Smooth muscle cell (in vitro differentiated cells): ENCODE results near the gene ADRA1B. TPM values are rescaled to one million over a fixed set of nuclear protein-coding genes. Genes with fewer than 3 reads are reported as not detected.

Experiments
- DNase-seq: peaks from one replicate; lab custom pipeline; 2025; ENCODE audit not compliant: unreplicated experiment; lab: John Stamatoyannopoulos, UW
- H2AFZ ChIP-seq: fragments of 200-600 bp; sonication (generic); 2 replicates; pipeline ENCODE4 v1.6.0; 2016; ENCODE audit warnings: antibody characterized with exemption, low read depth, mild to moderate bottlenecking
- H3F3A ChIP-seq: fragments of 200-600 bp; sonication (generic); 2 replicates; pipeline ENCODE4 v1.6.0; 2017; ENCODE audit warnings: antibody characterized with exemption, low read depth
- H3K27ac ChIP-seq: fragments of 200-600 bp; sonication (generic); 2 replicates; pipeline ENCODE4 v1.5.1; 2016; ENCODE audit warnings: low read depth, mild to moderate bottlenecking
- H3K27me3 ChIP-seq: fragments of 200-600 bp; sonication (generic); 2 replicates; pipeline ENCODE4 v1.6.1; 2016; ENCODE audit warnings: low read depth, mild to moderate bottlenecking
- H3K36me3 ChIP-seq: fragments of 200-600 bp; sonication (generic); 2 replicates; pipeline ENCODE4 v1.5.1; 2016; ENCODE audit warnings: low read depth
- H3K4me1 ChIP-seq: fragments of 200-600 bp; sonication (generic); 2 replicates; pipeline ENCODE4 v1.5.1; 2016; ENCODE audit warnings: low read depth
- H3K4me2 ChIP-seq: fragments of 200-600 bp; sonication (generic); 2 replicates; pipeline ENCODE4 v1.6.0; 2016; ENCODE audit warnings: mild to moderate bottlenecking
- H3K4me3 ChIP-seq: fragments of 200-600 bp; sonication (generic); 2 replicates; pipeline ENCODE4 v1.5.1; 2016; ENCODE audit warnings: mild to moderate bottlenecking
- H3K79me2 ChIP-seq: fragments of 200-600 bp; sonication (generic); 2 replicates; pipeline ENCODE4 v1.6.0; 2016; ENCODE audit warnings: low read depth, mild to moderate bottlenecking
- H3K9ac ChIP-seq: fragments of 200-600 bp; sonication (generic); 2 replicates; pipeline ENCODE4 v1.6.0; 2016; ENCODE audit warnings: low read depth
- H3K9me3 ChIP-seq: fragments of 200-600 bp; sonication (generic); replicated peaks from 2 replicates; pipeline ENCODE4 v1.5.1; 2016; ENCODE audit warnings: low read depth
- H4K20me1 ChIP-seq: fragments of 200-600 bp; sonication (generic); 2 replicates; pipeline ENCODE4 v1.6.0; 2016; ENCODE audit warnings: low read depth
- CTCF ChIP-seq: fragments of 200-600 bp; sonication (generic); IDR thresholded peaks from 2 replicates; pipeline ENCODE4 v1.5.1; 2017; ENCODE audit warnings: borderline replicate concordance, mild to moderate bottlenecking, antibody characterized with exemption; ENCODE audit not compliant: insufficient read depth, poor library complexity, severe bottlenecking
- WGBS: methylation state at CpG from one replicate; pipeline ENCODE4 v1.1.7; 2016; ENCODE audit warnings: low lambda C conversion rate; 5-methylcytosine and 5-hydroxymethylcytosine counted together
- polyA plus RNA-seq: library from polyadenylated mRNA; unstranded; fragments of >200 nt; fragmentation: Nextera tagmentation; extraction: Ambion mirVana; gene quantifications from 2 replicates; pipeline ENCODE4 v1.2.1, GENCODE V29; 2016
- total RNA-seq: library from RNA; depleted of rRNA; stranded (reverse); fragments of >200 nt; gene quantifications from 2 replicates; pipeline ENCODE4 v1.2.3, GENCODE V29; 2014

Gene ADRA1B
- total and polyA plus RNA-seq, 2 experiments from 2014 or later: 0.34 to 0.36 TPM

- H2AFZ ChIP-seq: no peak overlapping the region
- TF ChIP-seq CTCF: no peak
- WGBS: 94% methylated on average over 2 of the region's 2 CpGs
Observed at GRCh38 chr5:159881967-159882366, 34.3 kb upstream of the ADRA1B start.

GRCh38 chr5:159883522-159883950, 32.7 kb upstream of the ADRA1B start:
- no peaks in the 10 kb centered on the region for H3K36me3 ChIP-seq
- H3K9me3 ChIP-seq: no peaks in the 10 kb centered on the region
- no peaks in the 10 kb centered on the region for H3F3A ChIP-seq
- no peak overlapping the region for H3K4me2 ChIP-seq
- no peak overlapping the region for H3K4me3 ChIP-seq
- TF ChIP-seq CTCF: no peak
- no peak overlapping the region for H2AFZ ChIP-seq
- no peaks in the 10 kb centered on the region for H4K20me1 ChIP-seq
- peaks cover 20% of the 10 kb centered on the region for H3K27me3 ChIP-seq
- DNase-seq: no peak
- peaks cover 7% of the 10 kb centered on the region for H3K4me1 ChIP-seq
- H3K27ac ChIP-seq: no peak overlapping the region
- H3K79me2 ChIP-seq: no peaks in the 10 kb centered on the region
- no peak overlapping the region for H3K9ac ChIP-seq

More at GRCh38 chr5:159881967-159882366, 34.3 kb upstream of the ADRA1B start:
- Histone ChIP-seq H3K79me2 (no peaks in the 10 kb centered on the region), H3K9ac (no peak overlapping the region), H3K36me3 (no peaks in the 10 kb centered on the region), H3K4me3 (no peak overlapping the region), H3K9me3 (no peaks in the 10 kb centered on the region), H4K20me1 (no peaks in the 10 kb centered on the region), H3K27me3 (peaks cover 17% of the 10 kb centered on the region), H3K4me2 (no peak overlapping the region), H3F3A (no peaks in the 10 kb centered on the region), H3K27ac (no peak overlapping the region), H3K4me1 (peaks cover 9% of the 10 kb centered on the region)
- no peak for DNase-seq

GRCh38 chr5:159884917-159885620, 31.2 kb upstream of the ADRA1B start:
- Histone ChIP-seq H3K4me1 (no peaks in the 10 kb centered on the region), H3K36me3 (no peaks in the 10 kb centered on the region), H3K9me3 (no peaks in the 10 kb centered on the region), H3K27ac (no peak overlapping the region), H3K4me2 (no peak overlapping the region), H4K20me1 (no peaks in the 10 kb centered on the region), H2AFZ (no peak overlapping the region), H3K79me2 (no peaks in the 10 kb centered on the region), H3F3A (no peaks in the 10 kb centered on the region), H3K27me3 (peaks cover 30% of the 10 kb centered on the region), H3K9ac (no peak overlapping the region), H3K4me3 (no peak overlapping the region)
- TF ChIP-seq CTCF: no peak
- DNase-seq: no peak

GRCh38 chr5:159886296-159886695, 30.0 kb upstream of the ADRA1B start:
- Histone ChIP-seq H3K4me3 (no peak overlapping the region), H3K27ac (no peak overlapping the region), H3K4me1 (no peaks in the 10 kb centered on the region), H3K4me2 (no peak overlapping the region), H3K9me3 (no peaks in the 10 kb centered on the region), H3K27me3 (peaks cover 30% of the 10 kb centered on the region), H3F3A (no peaks in the 10 kb centered on the region), H3K79me2 (no peaks in the 10 kb centered on the region), H2AFZ (no peak overlapping the region), H4K20me1 (no peaks in the 10 kb centered on the region), H3K36me3 (no peaks in the 10 kb centered on the region), H3K9ac (no peak overlapping the region)
- no peak for TF ChIP-seq CTCF
- no peak for DNase-seq
- 89% methylated on average over 1 of the region's 1 CpG for WGBS
